ENCODE measurements around the gene CDC42EP1.

DNA sequence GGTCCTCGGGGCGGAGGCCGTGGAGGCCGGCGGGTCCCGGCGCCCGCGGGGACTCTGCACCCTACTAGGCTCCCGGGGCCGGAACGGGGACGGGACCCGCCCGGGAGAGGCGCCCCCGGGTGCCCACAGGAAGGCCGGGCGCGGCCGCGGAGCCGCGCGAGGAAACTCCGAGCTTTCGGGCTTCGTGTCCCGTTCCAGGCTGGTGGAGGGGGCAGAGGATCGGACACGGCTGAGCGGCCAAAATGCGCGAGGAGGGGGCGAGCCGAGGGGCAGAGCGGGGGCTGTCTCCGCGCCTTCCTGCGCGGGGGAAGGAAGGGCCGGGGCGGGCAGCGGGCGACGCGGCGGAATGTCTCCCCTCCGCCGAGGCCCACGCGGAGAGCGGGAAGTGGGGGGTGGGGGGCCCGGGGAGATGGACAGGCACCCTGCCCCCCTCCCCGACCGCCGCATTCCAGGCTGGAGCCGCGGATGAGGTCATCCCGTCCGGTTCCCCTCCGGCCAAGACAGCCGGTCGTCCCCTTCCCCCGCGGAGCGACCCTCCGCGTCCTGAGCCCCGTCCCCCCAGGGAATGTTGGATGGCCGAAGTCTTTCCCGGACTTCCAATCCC lies 430 bp downstream of the CDC42EP1 start:
- TF ChIP-seq FOXM1 (IDR thresholded peaks at IDR 0.05; ENCODE audit: borderline replicate concordance) (no peak), SP1 (IDR thresholded peaks at IDR 0.05) (no peak), SUZ12 (IDR thresholded peaks at IDR 0.05) (no peak), L3MBTL2 (conservative IDR thresholded peaks at IDR 0.05) (no peak), ZNF384 (IDR thresholded peaks at IDR 0.05) (no peak), FOXK2 (IDR thresholded peaks at IDR 0.05) (no peak), CTBP1 (IDR thresholded peaks at IDR 0.05; ENCODE audit: borderline replicate concordance) (no peak), FOXA1 (IDR thresholded peaks at IDR 0.05) (no peak), NFRKB (IDR thresholded peaks at IDR 0.05) (no peak), TARDBP (IDR thresholded peaks at IDR 0.05) (no peak), ELF4 (IDR thresholded peaks at IDR 0.05) (no peak)
- TF ChIP-seq, protein P1, sequence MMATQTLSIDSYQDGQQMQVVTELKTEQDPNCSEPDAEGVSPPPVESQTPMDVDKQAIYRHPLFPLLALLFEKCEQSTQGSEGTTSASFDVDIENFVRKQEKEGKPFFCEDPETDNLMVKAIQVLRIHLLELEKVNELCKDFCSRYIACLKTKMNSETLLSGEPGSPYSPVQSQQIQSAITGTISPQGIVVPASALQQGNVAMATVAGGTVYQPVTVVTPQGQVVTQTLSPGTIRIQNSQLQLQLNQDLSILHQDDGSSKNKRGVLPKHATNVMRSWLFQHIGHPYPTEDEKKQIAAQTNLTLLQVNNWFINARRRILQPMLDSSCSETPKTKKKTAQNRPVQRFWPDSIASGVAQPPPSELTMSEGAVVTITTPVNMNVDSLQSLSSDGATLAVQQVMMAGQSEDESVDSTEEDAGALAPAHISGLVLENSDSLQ (IDR thresholded peaks at IDR 0.05) = no peak
